Upper lobe of right lung (tissue), 1 donor: Measurements from ENCODE around the gene SAMD10. TPM values are rescaled to one million over a fixed set of nuclear protein-coding genes. Genes with fewer than 3 reads are reported as not detected.

Experiments
- ATAC-seq: fragments of 200-7000 bp; cut with Tn5 transposase; one replicate; pipeline ENCODE4 v1.9.1; 2020; ENCODE audit warnings: mild to moderate bottlenecking, moderate library complexity
- DNase-seq: peaks from one replicate; pipeline ENCODE4 v3.0.0-alpha.2; 2020
- H3K27ac ChIP-seq: fragments of 200-600 bp; one replicate; pipeline ENCODE4 v1.8.0; 2022
- H3K27me3 ChIP-seq: fragments of 200-600 bp; one replicate; pipeline ENCODE4 v1.8.0; 2022; ENCODE audit warnings: mild to moderate bottlenecking
- H3K36me3 ChIP-seq: fragments of 200-600 bp; one replicate; pipeline ENCODE4 v1.8.0; 2022
- H3K4me1 ChIP-seq: fragments of 200-600 bp; one replicate; pipeline ENCODE4 v1.8.0; 2022
- H3K4me3 ChIP-seq: fragments of 200-600 bp; one replicate; pipeline ENCODE4 v1.8.0; 2022; ENCODE audit warnings: mild to moderate bottlenecking
- H3K9me3 ChIP-seq: fragments of 200-600 bp; one replicate; pipeline ENCODE4 v1.8.0; 2022
- CTCF ChIP-seq: fragments of 200-600 bp; IDR thresholded peaks from one replicate; pipeline ENCODE4 v1.8.0; 2022; ENCODE audit warnings: antibody characterized with exemption
- intact Hi-C: fragments of 100-400 bp; cut with DNase I; formaldehyde crosslinking; loops from one replicate; pipeline ENCODE4 v1.11.0; 2022
- total RNA-seq: library from RNA; stranded (reverse); fragmentation: NEBNext Ultra II Directional; extraction: Animal tissue kit (Norgen Biotek cat#: 25700); gene quantifications from one replicate; pipeline ENCODE4 v1.2.1, GENCODE V29; 2021
- donor health status: DM: no; HTN: yes; CAD: no; lungs with severe emphysema.

The SAMD10 gene
- total RNA-seq, 1 donor from 2014 or later: 4.3 TPM

- intact Hi-C loops: no loop called here
- Histone ChIP-seq H3K36me3 (peaks cover 91% of the 10 kb centered on the region), H3K9me3 (no peaks in the 10 kb centered on the region), H3K27me3 (no peaks in the 10 kb centered on the region), H3K4me3 (no peak overlapping the region), H3K27ac (no peak overlapping the region), H3K4me1 (peaks cover 4% of the 10 kb centered on the region)
- no peak for TF ChIP-seq CTCF
- no peak for DNase-seq
- peak; percentile 17 for ATAC-seq
Observed at GRCh38 chr20:64003960-64004725, 24.7 kb upstream of the SAMD10 start.

DNA sequence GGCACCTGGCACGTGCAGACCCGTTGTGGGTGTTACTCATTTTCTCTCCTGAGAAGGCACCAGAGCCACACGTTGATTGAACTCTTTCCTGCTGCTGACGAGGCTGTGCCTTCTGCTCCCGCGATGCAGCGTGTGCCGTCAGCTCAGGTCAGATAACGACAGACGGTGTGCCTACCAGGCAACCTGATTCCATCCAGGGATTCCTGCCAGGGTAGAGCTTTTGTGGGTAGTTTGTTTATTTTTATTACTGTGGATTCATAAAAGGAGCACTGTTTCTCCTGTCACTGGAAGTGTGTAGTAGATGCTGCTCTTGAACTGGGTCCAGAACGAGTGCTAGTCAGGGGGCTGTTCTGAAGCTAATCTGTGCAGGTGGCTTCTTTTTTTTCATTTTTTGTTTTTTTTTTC lies 22.2 kb upstream of the SAMD10 start:
- Histone ChIP-seq H3K9me3 (no peaks in the 10 kb centered on the region), H3K4me1 (peaks cover 4% of the 10 kb centered on the region), H3K4me3 (no peak overlapping the region), H3K36me3 (peaks cover 96% of the 10 kb centered on the region), H3K27me3 (no peaks in the 10 kb centered on the region), H3K27ac (no peak overlapping the region)
- ATAC-seq: no peak
- no peak for TF ChIP-seq CTCF
- intact Hi-C loops: no loop called here
- DNase-seq: no peak

DNA sequence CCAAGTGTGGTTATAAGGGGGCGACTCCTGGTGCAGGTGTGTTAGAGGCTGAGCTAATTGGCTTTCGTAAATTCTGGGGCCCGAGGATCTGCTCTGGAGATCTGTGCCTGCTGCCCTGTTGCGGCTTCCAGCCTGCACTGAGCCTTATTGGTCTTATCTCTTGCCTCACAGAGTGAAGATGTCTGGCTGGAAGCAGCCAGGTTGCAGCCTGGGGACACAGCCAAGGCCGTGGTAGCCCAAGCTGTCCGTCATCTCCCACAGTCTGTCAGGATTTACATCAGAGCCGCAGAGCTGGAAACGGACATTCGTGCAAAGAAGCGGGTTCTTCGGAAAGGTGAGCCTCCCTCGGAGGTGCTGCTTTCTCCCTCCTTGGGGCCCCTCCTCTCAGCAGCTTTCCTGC lies 21.5 kb upstream of the SAMD10 start:
- no peak for TF ChIP-seq CTCF
- Histone ChIP-seq H3K36me3 (peaks cover 97% of the 10 kb centered on the region), H3K4me1 (peaks cover 4% of the 10 kb centered on the region), H3K4me3 (no peak overlapping the region), H3K27ac (no peak overlapping the region), H3K9me3 (no peaks in the 10 kb centered on the region), H3K27me3 (no peaks in the 10 kb centered on the region)
- intact Hi-C loops: no loop called here
- no peak for ATAC-seq
- no peak for DNase-seq

DNA sequence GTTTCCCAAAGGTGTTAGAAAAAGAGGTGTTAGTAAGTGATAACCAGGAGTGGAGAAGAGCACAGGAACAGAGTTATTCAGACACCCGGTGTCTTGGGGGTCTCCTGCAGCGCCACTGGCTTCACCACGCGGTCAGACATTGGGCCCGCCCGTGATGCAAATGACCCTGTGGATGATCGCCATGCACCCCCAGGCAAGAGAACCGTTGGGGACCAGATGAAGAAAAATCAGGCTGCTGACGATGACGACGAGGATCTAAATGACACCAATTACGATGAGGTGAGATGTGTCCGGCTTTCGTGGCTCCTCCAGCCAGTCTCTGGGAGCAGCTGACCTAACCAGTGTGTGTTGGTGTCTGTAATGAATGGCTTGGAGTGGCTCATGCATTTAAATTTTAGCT lies 3.5 kb upstream of the SAMD10 start:
- no peak for TF ChIP-seq CTCF
- intact Hi-C loops: no loop called here
- Histone ChIP-seq H3K4me3 (no peak overlapping the region), H3K4me1 (peaks cover 30% of the 10 kb centered on the region), H3K9me3 (no peaks in the 10 kb centered on the region), H3K27ac (no peak overlapping the region), H3K27me3 (no peaks in the 10 kb centered on the region), H3K36me3 (peaks cover 45% of the 10 kb centered on the region)
- no peak for DNase-seq
- ATAC-seq: no peak

DNA sequence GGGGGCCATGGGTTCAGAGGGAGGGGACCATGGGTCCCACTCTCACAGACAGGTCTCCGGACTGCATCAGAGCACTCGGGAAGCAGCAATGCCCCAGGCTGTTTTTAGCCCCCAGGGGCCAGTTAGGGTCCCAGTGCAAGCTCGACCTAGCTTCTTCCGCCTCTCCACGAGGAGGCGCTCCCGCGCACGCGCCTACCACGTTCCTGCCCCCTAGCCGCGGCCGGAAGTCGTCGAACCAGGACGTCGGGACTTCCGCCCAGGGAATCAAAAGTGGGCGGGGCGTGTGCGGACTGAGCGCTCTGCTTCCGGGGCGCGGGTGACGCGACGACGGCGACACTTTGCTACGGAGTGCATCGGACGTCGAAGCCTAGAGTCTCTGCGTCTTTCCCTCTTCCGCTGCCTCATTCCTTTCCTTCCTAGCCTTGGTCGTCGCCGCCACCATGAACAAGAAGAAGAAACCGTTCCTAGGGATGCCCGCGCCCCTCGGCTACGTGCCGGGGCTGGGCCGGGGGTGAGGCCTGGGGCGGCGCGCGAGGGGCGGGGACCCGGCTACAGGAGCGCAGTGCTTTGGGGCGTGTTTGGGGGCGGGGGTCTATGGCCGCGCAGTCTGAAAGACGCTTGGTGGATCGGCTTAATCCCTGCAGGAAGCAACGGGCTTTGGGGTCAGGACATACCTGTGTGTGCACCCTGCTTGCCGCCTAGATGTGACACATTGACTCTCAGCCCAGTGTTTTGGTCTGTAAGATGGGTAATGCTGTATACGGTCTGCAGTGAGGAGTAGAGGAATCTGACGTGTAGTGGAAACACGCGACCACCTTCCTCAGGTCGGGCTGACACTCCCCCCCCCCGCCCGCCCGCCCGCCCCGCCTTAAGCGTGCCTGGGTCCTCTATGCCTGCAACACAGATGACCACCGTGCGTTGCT lies 1.6 kb upstream of the SAMD10 start, which contains the start of gene PRPF6:
TSS of gene PRPF6 (plus strand) at position 327 of the 923 bp plus-strand sequence. CDS start at position 441, 114 bp downstream.
- Histone ChIP-seq H3K27ac (peak within 1 kb of the TSS; percentile 90), H3K4me3 (peak within 1 kb of the TSS; percentile 93), H3K27me3 (no peaks in the 10 kb centered on the region), H3K36me3 (peaks cover 26% of the 10 kb centered on the region), H3K9me3 (no peaks in the 10 kb centered on the region), H3K4me1 (peaks cover 30% of the 10 kb centered on the region)
- ATAC-seq (peak; percentile 92), DNase-seq (peak; percentile 98)
- intact Hi-C loops: no loop called here
- peak; percentile 86 for TF ChIP-seq CTCF
